BLaER1 (cell line): ENCODE measurements around the gene SMIM35.
"Not testable (repeated sequence)": the region's sequence is repeated elsewhere in the genome, so short reads cannot be mapped to it uniquely, and the experiment has no call there.

ENCODE experiments used
- H3K27ac ChIP-seq: shearing (Covaris generic); formaldehyde crosslinking; 2 replicates; pipeline ENCODE4 v1.8.1; 2022
- H3K27me3 ChIP-seq: shearing (Covaris generic); formaldehyde crosslinking; 2 replicates; pipeline ENCODE4 v1.8.1; 2022
- H3K36me3 ChIP-seq: shearing (Covaris generic); formaldehyde crosslinking; 2 replicates; pipeline ENCODE4 v1.8.1; 2022
- H3K4me1 ChIP-seq: shearing (Covaris generic); formaldehyde crosslinking; 2 replicates; pipeline ENCODE4 v1.8.1; 2022
- H3K4me2 ChIP-seq: shearing (Covaris generic); formaldehyde crosslinking; 2 replicates; pipeline ENCODE4 v1.8.1; 2022
- H3K4me3 ChIP-seq: shearing (Covaris generic); formaldehyde crosslinking; 2 replicates; pipeline ENCODE4 v1.8.1; 2022
- H3K9ac ChIP-seq: shearing (Covaris generic); formaldehyde crosslinking; 2 replicates; pipeline ENCODE4 v1.8.1; 2022
- H3K9me3 ChIP-seq: shearing (Covaris generic); formaldehyde crosslinking; 2 replicates; pipeline ENCODE4 v1.8.1; 2022
- H4K20me1 ChIP-seq: shearing (Covaris generic); formaldehyde crosslinking; 2 replicates; pipeline ENCODE4 v1.8.1; 2022
- Cebpa-rat ChIP-seq: shearing (Covaris generic); IDR thresholded peaks from 2 replicates; pipeline ENCODE4 v1.8.1; 2022

The SMIM35 gene

DNA sequence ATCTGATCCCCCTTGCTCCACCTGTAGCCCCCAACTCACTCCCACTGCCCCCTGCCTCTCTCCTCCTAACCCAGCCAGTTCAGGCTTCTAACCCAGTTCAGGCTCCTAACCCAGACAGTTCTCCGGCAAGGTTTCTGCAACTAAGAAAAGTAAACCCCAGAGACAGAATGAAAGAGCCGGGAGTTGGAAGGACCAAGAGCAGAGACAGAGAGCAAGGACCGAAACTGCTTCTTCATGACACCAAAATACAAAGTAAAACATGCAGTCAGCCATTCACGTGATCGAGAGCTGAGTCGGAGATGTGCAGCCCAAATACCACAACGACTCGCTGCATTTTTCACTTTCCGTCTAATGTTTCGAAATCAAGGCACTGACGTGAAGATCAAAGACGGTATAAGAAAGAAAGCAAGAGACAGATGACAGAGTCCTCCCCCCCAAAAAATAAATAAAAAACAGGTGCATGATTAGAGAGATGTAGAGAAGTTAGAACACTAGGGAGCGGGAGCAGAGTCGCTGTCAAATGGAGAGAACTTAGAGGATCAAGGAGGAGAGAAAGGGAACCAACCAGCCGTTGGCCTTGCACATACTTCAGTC lies 99.7 kb downstream of the SMIM35 start:
- Histone ChIP-seq H4K20me1 (peaks cover 6% of the 10 kb centered on the region; the same call in 1 of the 2 replicates), H3K4me2 (peak overlapping the region; percentile 96), H3K9ac (no peak overlapping the region), H3K4me3 (peak overlapping the region; percentile 66), H3K36me3 (no peaks in the 10 kb centered on the region), H3K4me1 (peaks cover 33% of the 10 kb centered on the region), H3K27ac (no peak overlapping the region), H3K9me3 (peaks cover 3% of the 10 kb centered on the region; the same call in 1 of the 2 replicates), H3K27me3 (peaks cover 52% of the 10 kb centered on the region)
- peak; percentile 56; the same call in 1 of the 2 replicates for TF ChIP-seq Cebpa-rat

DNA sequence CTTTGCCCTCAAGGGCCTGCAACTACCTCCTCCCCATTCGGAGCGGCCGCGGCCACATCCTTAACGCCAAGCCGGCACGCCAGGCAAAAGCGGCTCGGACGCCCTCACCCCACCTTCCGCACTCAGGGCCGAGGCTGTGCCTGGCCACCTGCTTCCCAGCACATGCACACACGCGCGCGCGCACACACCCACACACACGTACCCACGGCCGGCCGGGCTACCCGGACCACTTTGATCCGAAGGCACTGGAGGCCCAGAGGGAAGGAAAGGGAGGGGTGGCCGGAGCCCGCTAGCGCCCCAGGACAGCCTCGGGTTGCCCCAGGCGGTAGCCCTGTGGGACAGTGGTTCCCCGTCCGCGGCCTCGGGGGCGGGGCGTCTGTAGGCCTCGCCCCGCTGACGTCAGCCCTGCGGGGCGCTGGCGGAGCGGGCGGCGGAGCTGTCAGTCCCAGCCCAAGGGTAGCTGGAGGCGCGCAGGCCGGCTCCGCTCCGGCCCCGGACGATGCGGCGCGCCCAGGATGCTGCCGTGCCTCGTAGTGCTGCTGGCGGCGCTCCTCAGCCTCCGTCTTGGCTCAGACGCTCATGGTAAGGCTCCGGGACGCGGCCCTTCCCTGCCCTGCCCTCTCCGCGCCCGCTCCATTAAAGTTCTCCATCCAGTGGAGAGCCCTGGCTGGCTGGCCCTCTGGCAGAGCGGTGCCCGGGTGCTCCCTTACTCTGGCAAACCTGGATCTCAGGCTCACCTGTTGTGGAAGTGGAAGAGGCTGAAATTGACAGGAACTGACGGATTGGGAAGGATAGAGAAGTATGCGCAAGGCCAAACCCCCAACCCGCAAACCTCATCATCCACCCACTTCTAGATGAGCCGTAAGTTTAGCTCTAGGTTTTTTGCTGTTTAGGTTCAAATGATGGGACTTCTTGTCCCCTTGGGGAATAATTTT lies 100.5 kb downstream of the SMIM35 start, which contains the start of gene IL10RA:
IL10RA (plus strand) TSS at position 442 of the 935 bp plus-strand sequence; CDS start at position 516, 74 bp downstream.
- H4K20me1 ChIP-seq, result peaks cover 6% of the 10 kb centered on the region; the same call in 1 of the 2 replicates
- peak within 1 kb of the TSS; percentile 96 for H3K4me2 ChIP-seq
- peaks cover 33% of the 10 kb centered on the region for H3K4me1 ChIP-seq
- H3K9me3 ChIP-seq, result peaks cover 3% of the 10 kb centered on the region; the same call in 1 of the 2 replicates
- no peak within 1 kb of the TSS for H3K27ac ChIP-seq
- peak within 1 kb of the TSS; percentile 48 for H3K9ac ChIP-seq
- no peaks in the 10 kb centered on the region for H3K36me3 ChIP-seq
- H3K27me3 ChIP-seq, result peaks cover 52% of the 10 kb centered on the region
- peak within 1 kb of the TSS; percentile 66 for H3K4me3 ChIP-seq
- TF ChIP-seq Cebpa-rat, result no peak

DNA sequence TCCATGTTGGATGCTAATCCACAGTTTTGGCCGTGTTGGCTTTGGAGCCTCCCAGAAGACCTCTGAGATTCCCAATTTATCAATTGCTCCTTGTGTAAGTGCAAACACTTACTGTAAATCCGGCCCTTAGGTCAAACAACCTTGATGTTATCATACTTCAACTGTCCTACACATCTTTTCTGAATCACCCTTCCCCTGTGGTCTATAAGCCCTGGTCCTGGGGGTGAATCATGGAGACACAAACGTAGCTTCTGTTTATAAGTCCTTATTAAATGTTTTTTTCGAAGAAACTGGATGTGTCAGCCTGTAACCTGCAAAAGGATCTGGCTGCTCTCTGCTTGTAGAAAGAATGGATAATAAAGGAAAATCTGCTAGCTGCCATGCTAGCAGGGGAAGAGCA lies 102.3 kb downstream of the SMIM35 start:
- H3K36me3 ChIP-seq, result no peaks in the 10 kb centered on the region
- peaks cover 52% of the 10 kb centered on the region for H3K27me3 ChIP-seq
- peaks cover 6% of the 10 kb centered on the region; the same call in 1 of the 2 replicates for H4K20me1 ChIP-seq
- peaks cover 39% of the 10 kb centered on the region for H3K4me1 ChIP-seq
- no peak overlapping the region for H3K9ac ChIP-seq
- peaks cover 3% of the 10 kb centered on the region; the same call in 1 of the 2 replicates for H3K9me3 ChIP-seq
- TF ChIP-seq Cebpa-rat, result no peak
- no peak overlapping the region for H3K4me3 ChIP-seq
- H3K4me2 ChIP-seq, result no peak overlapping the region
- no peak overlapping the region for H3K27ac ChIP-seq

DNA sequence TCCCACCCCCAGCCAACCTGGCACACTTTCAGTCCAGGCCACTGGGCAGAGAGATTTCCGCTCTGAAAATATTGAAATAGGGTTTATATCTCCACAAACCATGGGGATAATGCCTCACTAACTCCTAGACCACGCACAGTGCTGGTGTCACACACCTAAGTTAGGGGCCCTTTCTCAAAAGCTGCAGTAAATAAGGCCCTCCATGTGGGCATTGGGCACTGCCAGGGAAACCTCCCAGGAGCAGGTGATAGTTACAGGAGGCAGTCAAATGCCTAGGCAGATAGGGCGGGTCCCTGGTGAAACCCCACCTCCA lies 103.6 kb downstream of the SMIM35 start:
- H3K4me3 ChIP-seq, result no peak overlapping the region
- no peaks in the 10 kb centered on the region for H3K36me3 ChIP-seq
- H3K27ac ChIP-seq, result no peak overlapping the region
- H3K9ac ChIP-seq, result no peak overlapping the region
- H3K27me3 ChIP-seq, result peaks cover 39% of the 10 kb centered on the region
- H3K4me1 ChIP-seq, result peaks cover 35% of the 10 kb centered on the region
- H3K9me3 ChIP-seq, result peaks cover 3% of the 10 kb centered on the region; the same call in 1 of the 2 replicates
- no peak for TF ChIP-seq Cebpa-rat
- H4K20me1 ChIP-seq, result peaks cover 6% of the 10 kb centered on the region; the same call in 1 of the 2 replicates
- no peak overlapping the region for H3K4me2 ChIP-seq

DNA sequence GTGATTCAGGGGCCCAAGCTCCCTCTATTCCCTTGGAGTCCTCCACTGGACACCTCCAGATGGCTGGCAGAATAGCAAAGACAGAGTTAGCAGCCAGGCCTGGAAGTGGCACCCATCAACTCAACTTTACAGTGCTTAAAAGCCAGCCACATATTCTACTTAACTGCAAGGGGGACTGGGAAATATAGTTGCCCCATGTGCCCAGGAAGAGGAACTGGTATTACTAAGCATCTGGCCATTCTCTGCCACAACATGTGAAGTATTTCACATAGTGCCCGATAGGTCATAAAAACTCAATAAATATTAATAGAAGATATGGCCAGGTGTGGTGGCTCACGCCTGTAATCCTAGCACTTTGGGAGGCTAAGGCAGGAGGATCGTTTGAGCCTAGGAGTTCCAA lies 106.0 kb downstream of the SMIM35 start:
- Histone ChIP-seq H3K9ac (no peak overlapping the region), H4K20me1 (no peaks in the 10 kb centered on the region), H3K27ac (no peak overlapping the region), H3K36me3 (no peaks in the 10 kb centered on the region), H3K4me3 (no peak overlapping the region), H3K9me3 (peaks cover 3% of the 10 kb centered on the region; the same call in 1 of the 2 replicates), H3K27me3 (peaks cover 15% of the 10 kb centered on the region; the same call in 1 of the 2 replicates), H3K4me1 (peaks cover 28% of the 10 kb centered on the region), H3K4me2 (no peak overlapping the region)
- no peak for TF ChIP-seq Cebpa-rat

DNA sequence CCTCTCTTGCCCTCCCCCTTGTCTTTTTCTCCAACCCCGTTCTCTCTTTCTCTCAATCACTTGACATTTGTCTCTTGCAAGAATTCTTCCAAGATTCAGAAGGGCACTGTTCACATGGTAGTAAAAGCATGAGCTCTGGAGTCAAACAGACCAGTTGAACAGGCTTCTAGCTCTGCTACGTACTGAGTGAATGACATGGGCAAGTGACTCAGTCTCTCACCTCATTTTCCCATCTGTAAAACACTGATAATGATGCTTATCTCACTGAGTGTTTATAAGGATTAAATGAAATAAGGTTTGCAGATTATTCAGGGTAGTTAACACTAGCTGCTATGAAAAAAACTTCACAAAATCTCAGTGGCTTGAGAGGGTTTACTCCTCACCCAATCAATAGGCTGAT lies 106.5 kb downstream of the SMIM35 start:
- no peak overlapping the region for H3K27ac ChIP-seq
- H3K4me3 ChIP-seq, result no peak overlapping the region
- H3K36me3 ChIP-seq, result no peaks in the 10 kb centered on the region
- no peak overlapping the region for H3K4me2 ChIP-seq
- no peaks in the 10 kb centered on the region for H4K20me1 ChIP-seq
- H3K9ac ChIP-seq, result no peak overlapping the region
- no peak for TF ChIP-seq Cebpa-rat
- H3K4me1 ChIP-seq, result peaks cover 24% of the 10 kb centered on the region
- peaks cover 10% of the 10 kb centered on the region; the same call in 1 of the 2 replicates for H3K27me3 ChIP-seq
- H3K9me3 ChIP-seq, result peaks cover 3% of the 10 kb centered on the region; the same call in 1 of the 2 replicates

DNA sequence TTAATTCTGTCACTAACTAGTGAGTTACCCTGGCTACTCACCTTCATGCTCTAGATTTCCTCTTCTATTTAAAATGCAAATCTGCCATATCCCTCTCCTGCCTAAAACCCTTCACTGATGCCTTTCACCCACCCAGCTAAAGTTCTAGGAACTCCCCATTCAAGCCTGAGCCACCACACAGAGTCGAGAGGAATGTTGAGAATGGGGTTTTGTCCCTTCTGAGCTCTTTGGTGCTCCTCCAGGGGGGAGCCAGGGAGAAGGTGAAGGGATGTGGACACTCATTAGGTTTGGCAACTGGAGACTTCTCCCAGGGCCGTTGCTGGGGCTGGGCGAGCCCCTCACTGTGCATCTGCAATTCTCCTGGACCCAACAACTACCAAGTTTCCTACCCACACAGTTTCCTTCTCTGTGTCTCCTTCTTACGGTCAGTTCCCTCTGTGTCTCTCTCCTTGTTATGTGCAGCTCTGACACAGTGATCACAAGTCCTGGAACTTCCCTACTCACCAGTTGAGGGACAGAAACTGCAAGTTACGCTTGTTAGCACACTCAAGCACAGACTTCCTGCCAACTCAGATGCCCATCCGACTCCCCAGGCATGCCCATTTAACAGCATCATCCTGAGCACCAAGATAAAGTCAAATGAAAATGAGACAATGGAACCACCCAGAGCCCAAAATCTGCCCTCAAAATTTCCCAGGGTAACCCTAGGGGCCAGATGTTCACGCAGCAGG lies 107.1 kb downstream of the SMIM35 start:
- Histone ChIP-seq H4K20me1 (no peaks in the 10 kb centered on the region), H3K27me3 (peaks cover 4% of the 10 kb centered on the region; the same call in 1 of the 2 replicates), H3K27ac (no peak overlapping the region), H3K4me1 (peaks cover 24% of the 10 kb centered on the region), H3K36me3 (no peaks in the 10 kb centered on the region), H3K4me3 (no peak overlapping the region), H3K9ac (no peak overlapping the region), H3K9me3 (peaks cover 3% of the 10 kb centered on the region; the same call in 1 of the 2 replicates), H3K4me2 (no peak overlapping the region; the same call in 1 of the 2 replicates)
- TF ChIP-seq Cebpa-rat, result no peak

DNA sequence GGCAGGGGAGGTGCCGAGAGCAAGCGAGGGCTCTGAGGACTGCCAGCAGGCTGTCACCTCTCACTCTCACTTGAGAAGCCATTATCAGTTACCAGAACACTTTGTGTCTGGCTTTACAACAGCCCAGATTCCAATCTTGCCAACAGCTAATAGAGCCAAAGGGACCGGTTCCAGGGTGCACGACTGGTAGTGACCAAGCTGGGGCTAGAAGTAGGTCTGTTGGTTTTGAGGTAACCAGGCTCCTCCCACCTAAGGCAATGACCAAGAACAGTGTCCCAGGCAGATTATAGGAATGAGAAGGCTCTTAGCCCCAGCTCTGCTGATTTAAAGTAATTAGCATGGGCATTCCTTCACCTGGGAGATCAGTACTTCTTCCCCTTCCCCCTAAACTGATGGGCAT lies 107.8 kb downstream of the SMIM35 start:
- Histone ChIP-seq H3K4me3 (no peak overlapping the region), H3K27me3 (no peaks in the 10 kb centered on the region), H3K27ac (no peak overlapping the region), H3K4me2 (no peak overlapping the region; the same call in 1 of the 2 replicates), H3K36me3 (no peaks in the 10 kb centered on the region), H3K9me3 (peaks cover 3% of the 10 kb centered on the region; the same call in 1 of the 2 replicates), H3K4me1 (peaks cover 24% of the 10 kb centered on the region), H3K9ac (no peak overlapping the region), H4K20me1 (no peaks in the 10 kb centered on the region)
- TF ChIP-seq Cebpa-rat, result no peak

DNA sequence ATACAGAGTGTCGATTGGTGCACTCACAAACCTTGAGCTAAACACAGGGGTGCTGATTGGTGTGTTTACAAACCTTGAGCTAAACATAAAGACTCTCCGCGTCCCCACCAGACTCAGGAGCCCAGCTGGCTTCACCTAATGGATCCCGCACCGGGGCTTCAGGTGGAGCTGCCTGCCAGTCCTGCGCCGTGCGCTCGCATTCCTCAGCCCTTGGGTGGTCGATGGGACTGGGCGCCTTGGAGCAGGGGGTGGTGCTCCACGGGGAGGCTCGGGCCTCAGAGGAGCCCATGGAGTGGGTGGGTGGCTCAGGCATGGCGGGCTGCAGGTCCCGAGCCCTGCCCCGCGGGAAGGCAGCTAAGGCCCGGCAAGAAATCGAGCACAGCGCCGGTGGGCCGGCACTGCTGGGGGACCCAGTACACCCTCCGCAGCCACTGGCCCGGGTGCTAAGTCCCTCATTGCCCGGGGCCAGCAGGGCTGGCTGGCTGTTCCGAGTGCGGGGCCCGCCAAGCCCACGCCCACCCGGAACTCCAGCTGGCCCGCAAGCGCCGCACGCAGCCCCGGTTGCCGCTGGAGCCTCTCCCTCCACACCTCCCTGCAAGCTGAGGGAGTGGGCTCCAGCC lies 108.4 kb downstream of the SMIM35 start:
- H3K4me2 ChIP-seq, H3K27ac ChIP-seq, H3K27me3 ChIP-seq, H3K9ac ChIP-seq, H3K4me3 ChIP-seq, H3K9me3 ChIP-seq, H3K36me3 ChIP-seq, H4K20me1 ChIP-seq: not testable (repeated sequence)
- peaks cover 27% of the 10 kb centered on the region for H3K4me1 ChIP-seq

DNA sequence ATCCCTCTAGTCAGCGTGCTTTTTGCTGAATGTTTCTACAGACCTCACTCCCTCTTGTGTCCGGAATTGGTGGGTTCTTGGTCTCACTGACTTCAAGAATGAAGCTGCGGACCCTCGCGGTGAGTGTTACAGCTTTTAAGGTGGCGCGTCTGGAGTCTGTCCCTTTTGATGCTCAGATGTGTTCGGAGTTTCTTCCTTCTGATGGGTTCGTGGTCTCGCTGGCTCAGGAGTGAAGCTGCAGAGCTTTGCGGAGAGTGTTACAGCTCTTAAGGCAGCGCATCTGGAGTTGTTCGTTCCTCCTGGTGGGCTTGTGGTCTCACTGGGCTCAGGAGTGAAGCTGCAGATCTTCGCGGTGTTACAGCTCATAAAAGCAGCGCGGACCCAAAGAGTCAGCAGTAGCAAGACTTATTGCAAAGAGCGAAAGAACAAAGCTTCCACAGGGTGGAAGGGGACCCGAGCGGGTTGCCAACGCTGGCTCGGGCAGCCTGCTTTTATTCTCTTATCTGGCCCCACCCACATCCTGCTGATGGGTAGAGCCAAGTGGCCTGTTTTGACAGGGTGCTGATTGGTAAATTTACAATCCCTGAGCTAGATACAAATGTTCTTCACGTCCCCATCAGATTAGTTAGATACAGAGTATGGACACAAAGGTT lies 109.0 kb downstream of the SMIM35 start:
- H3K4me2 ChIP-seq, result peak overlapping the region; percentile 47
- not testable (repeated sequence) for H3K27me3 ChIP-seq, H3K27ac ChIP-seq, H3K4me3 ChIP-seq, H3K9ac ChIP-seq, H4K20me1 ChIP-seq, H3K36me3 ChIP-seq, H3K9me3 ChIP-seq
- peaks cover 34% of the 10 kb centered on the region for H3K4me1 ChIP-seq
